Measurements from ENCODE around the gene CLASP1.
"Not testable (repeated sequence)": the region's sequence is repeated elsewhere in the genome, so short reads cannot be mapped to it uniquely, and the experiment has no call there.

Gene CLASP1

GRCh38 chr2:121658393-121658792 lies 9.1 kb upstream of the CLASP1 start:
- not testable (repeated sequence) for DNase-seq

GRCh38 chr2:121653035-121653434 lies 3.8 kb upstream of the CLASP1 start:
- no peak for DNase-seq

- DNase-seq: no peak
Observed at GRCh38 chr2:121650315-121650930, 1.2 kb upstream of the CLASP1 start.

GRCh38 chr2:121649596-121650314 lies 493 bp upstream of the CLASP1 start:
- DNase-seq: peak; percentile 98

- DNase-seq: peak; percentile 17
Observed at GRCh38 chr2:121648206-121649148, 785 bp downstream of the CLASP1 start.

- DNase-seq: no peak
Observed at GRCh38 chr2:121647396-121647795, 1.9 kb downstream of the CLASP1 start.

GRCh38 chr2:121644715-121645114 lies 4.5 kb downstream of the CLASP1 start:
- no peak for DNase-seq

- DNase-seq: no peak
Observed at GRCh38 chr2:121643877-121644276, 5.4 kb downstream of the CLASP1 start.

- no peak for DNase-seq
Observed at GRCh38 chr2:121640380-121641316, 8.6 kb downstream of the CLASP1 start.

GRCh38 chr2:121639846-121640245 lies 9.4 kb downstream of the CLASP1 start:
- not testable (repeated sequence) for DNase-seq

GRCh38 chr2:121638333-121638732 lies 10.9 kb downstream of the CLASP1 start:
- no peak for DNase-seq

GRCh38 chr2:121635371-121635770 lies 13.9 kb downstream of the CLASP1 start:
- DNase-seq: no peak

- DNase-seq: no peak
Observed at GRCh38 chr2:121634354-121635307, 14.6 kb downstream of the CLASP1 start.

- no peak for DNase-seq
Observed at GRCh38 chr2:121633463-121633862, 15.8 kb downstream of the CLASP1 start.

- DNase-seq: no peak
Observed at GRCh38 chr2:121627525-121628050, 21.7 kb downstream of the CLASP1 start.

- no peak for DNase-seq
Observed at GRCh38 chr2:121626777-121627524, 22.3 kb downstream of the CLASP1 start.

GRCh38 chr2:121625953-121626352 lies 23.3 kb downstream of the CLASP1 start:
- DNase-seq: no peak

- no peak for DNase-seq
Observed at GRCh38 chr2:121617042-121617599, 32.1 kb downstream of the CLASP1 start.

- no peak for DNase-seq
Observed at GRCh38 chr2:121613774-121614173, 35.5 kb downstream of the CLASP1 start.

- no peak for DNase-seq
Observed at GRCh38 chr2:121613152-121613551, 36.1 kb downstream of the CLASP1 start.

Measured in NCI-H1694 treated with DMSO at 0.1 percent for 48 hours (cell line).